ENCODE measurements around the gene EFL1. TPM values are rescaled to one million over a fixed set of nuclear protein-coding genes. Genes with fewer than 3 reads are reported as not detected.

EFL1 gene
- total RNA-seq, 5 donors from 2014 or later (not counting 1 experiment from before 2014, with no cell fraction given), result 16.5 to 22.0 (median 20.1) TPM

- H3K27me3 Mint-ChIP-seq, result no peaks in the 10 kb centered on the region
- H3K27ac Mint-ChIP-seq, result no peak overlapping the region
- Histone ChIP-seq H3K4me1 (ENCODE audit: control insufficient read depth in 1 of 2, extremely low read depth in 1 of 2, insufficient read depth in 2 of 2, low read length in 2 of 2) (no peaks in the 10 kb centered on the region), H3K4me3 (ENCODE audit: control insufficient read depth in 1 of 2, extremely low read depth in 1 of 2, low read length in 1 of 2) (no peak overlapping the region), H3K27me3 (replicated peaks in 1 of 2; ENCODE audit: control insufficient read depth in 2 of 2, extremely low read depth in 1 of 2, insufficient read depth in 2 of 2, low read length in 1 of 2) (no peaks in the 10 kb centered on the region), H3K27ac (ENCODE audit: low read length) (no peak overlapping the region), H3K36me3 (ENCODE audit: control insufficient read depth in 2 of 2, extremely low read depth in 1 of 2, insufficient read depth in 1 of 2, low read length in 1 of 2) (no peaks in the 10 kb centered on the region), H3K9me3 (no peaks in the 10 kb centered on the region)
- H3K36me3 Mint-ChIP-seq, result peaks cover 9% of the 10 kb centered on the region
- WGBS (ENCODE audit: insufficient coverage), result no CpG with 5 or more reads among the region's 2 CpGs
- H3K4me3 Mint-ChIP-seq, result no peak overlapping the region
- peaks cover 0 to 2% (median 2%) of the 10 kb centered on the region in 3 donors for H3K4me1 Mint-ChIP-seq
- POLR2A ChIA-PET, result no interaction called here
- ATAC-seq (replicated peaks in 1 of 4), result no peak
- no peak for DNase-seq
- CTCF ChIA-PET, result interaction anchor here in 1 of 2 donors (0.7 to 1.0 kb wide), 2 partner anchors 37 to 44 kb away, joined by 3 read pairs; no protein-coding TSS in a partner anchor
- H3K9me3 Mint-ChIP-seq, result no peaks in the 10 kb centered on the region
These were observed 84.5 kb downstream of the EFL1 start for GRCh38 chr15:82178061-82178460.

GRCh38 chr15:82177291-82178010, 85.1 kb downstream of the EFL1 start:
- WGBS (ENCODE audit: insufficient coverage), result 96% methylated on average over 3 of the region's 3 CpGs
- no peaks in the 10 kb centered on the region for H3K9me3 Mint-ChIP-seq
- H3K27me3 ChIP-seq (replicated peaks in 1 of 2; ENCODE audit: control insufficient read depth in 2 of 2, extremely low read depth in 1 of 2, insufficient read depth in 2 of 2, low read length in 1 of 2), result no peaks in the 10 kb centered on the region
- no peaks in the 10 kb centered on the region for H3K27me3 Mint-ChIP-seq
- no peak overlapping the region for H3K4me3 Mint-ChIP-seq
- H3K9me3 ChIP-seq, result no peaks in the 10 kb centered on the region
- H3K27ac ChIP-seq (ENCODE audit: low read length), result no peak overlapping the region
- peaks cover 0 to 2% (median 2%) of the 10 kb centered on the region in 3 donors for H3K4me1 Mint-ChIP-seq
- H3K36me3 Mint-ChIP-seq, result peaks cover 9% of the 10 kb centered on the region
- DNase-seq (no peak), ATAC-seq (replicated peaks in 1 of 4) (no peak)
- no peaks in the 10 kb centered on the region for H3K4me1 ChIP-seq (ENCODE audit: control insufficient read depth in 1 of 2, extremely low read depth in 1 of 2, insufficient read depth in 2 of 2, low read length in 2 of 2)
- no peak overlapping the region for H3K27ac Mint-ChIP-seq
- POLR2A ChIA-PET, result interaction anchor here in 1 of 2 donors (0.6 kb wide), 1 partner anchor 217 kb away, joined by 5 read pairs; no protein-coding TSS in a partner anchor
- H3K36me3 ChIP-seq (ENCODE audit: control insufficient read depth in 2 of 2, extremely low read depth in 1 of 2, insufficient read depth in 1 of 2, low read length in 1 of 2), result no peaks in the 10 kb centered on the region
- H3K4me3 ChIP-seq (ENCODE audit: control insufficient read depth in 1 of 2, extremely low read depth in 1 of 2, low read length in 1 of 2), result no peak overlapping the region
- CTCF ChIA-PET, result interaction anchor here in 1 of 2 donors (1.0 kb wide), 1 partner anchor 44 kb away, joined by 3 read pairs; no protein-coding TSS in a partner anchor

- no peaks in the 10 kb centered on the region for H3K9me3 ChIP-seq
- CTCF ChIA-PET, result no interaction called here
- WGBS (ENCODE audit: insufficient coverage), result no CpG with 5 or more reads among the region's 2 CpGs
These were observed 86.0 kb downstream of the EFL1 start for GRCh38 chr15:82176542-82176941.

GRCh38 chr15:82174471-82175235, 87.9 kb downstream of the EFL1 start:
- H3K9me3 Mint-ChIP-seq, result no peaks in the 10 kb centered on the region
- ATAC-seq (replicated peaks in 1 of 4) (no peak), DNase-seq (no peak)
- peaks cover 12% of the 10 kb centered on the region for H3K36me3 Mint-ChIP-seq
- Histone ChIP-seq H3K9me3 (no peaks in the 10 kb centered on the region), H3K27me3 (replicated peaks in 1 of 2; ENCODE audit: control insufficient read depth in 2 of 2, extremely low read depth in 1 of 2, insufficient read depth in 2 of 2, low read length in 1 of 2) (no peaks in the 10 kb centered on the region), H3K4me1 (ENCODE audit: control insufficient read depth in 1 of 2, extremely low read depth in 1 of 2, insufficient read depth in 2 of 2, low read length in 2 of 2) (no peaks in the 10 kb centered on the region), H3K27ac (ENCODE audit: low read length) (no peak overlapping the region), H3K4me3 (ENCODE audit: control insufficient read depth in 1 of 2, extremely low read depth in 1 of 2, low read length in 1 of 2) (no peak overlapping the region), H3K36me3 (ENCODE audit: control insufficient read depth in 2 of 2, extremely low read depth in 1 of 2, insufficient read depth in 1 of 2, low read length in 1 of 2) (no peaks in the 10 kb centered on the region)
- CTCF ChIA-PET, result no interaction called here
- POLR2A ChIA-PET, result no interaction called here
- H3K27me3 Mint-ChIP-seq, result no peaks in the 10 kb centered on the region
- peaks cover 0 to 4% (median 2%) of the 10 kb centered on the region in 3 donors for H3K4me1 Mint-ChIP-seq
- H3K4me3 Mint-ChIP-seq, result no peak overlapping the region
- WGBS (ENCODE audit: insufficient coverage), result no CpG with 5 or more reads among the region's 5 CpGs
- no peak overlapping the region for H3K27ac Mint-ChIP-seq

More at GRCh38 chr15:82176542-82176941, 86.0 kb downstream of the EFL1 start:
- Mint-ChIP-seq H3K27ac (no peak overlapping the region), H3K4me1 (peaks cover 0 to 2% (median 2%) of the 10 kb centered on the region in 3 donors), H3K9me3 (no peaks in the 10 kb centered on the region), H3K27me3 (no peaks in the 10 kb centered on the region), H3K4me3 (no peak overlapping the region), H3K36me3 (peaks cover 9% of the 10 kb centered on the region)
- Histone ChIP-seq H3K4me3 (ENCODE audit: control insufficient read depth in 1 of 2, extremely low read depth in 1 of 2, low read length in 1 of 2) (no peak overlapping the region), H3K27ac (ENCODE audit: low read length) (no peak overlapping the region), H3K36me3 (ENCODE audit: control insufficient read depth in 2 of 2, extremely low read depth in 1 of 2, insufficient read depth in 1 of 2, low read length in 1 of 2) (no peaks in the 10 kb centered on the region), H3K4me1 (ENCODE audit: control insufficient read depth in 1 of 2, extremely low read depth in 1 of 2, insufficient read depth in 2 of 2, low read length in 2 of 2) (no peaks in the 10 kb centered on the region), H3K27me3 (replicated peaks in 1 of 2; ENCODE audit: control insufficient read depth in 2 of 2, extremely low read depth in 1 of 2, insufficient read depth in 2 of 2, low read length in 1 of 2) (no peaks in the 10 kb centered on the region)
- DNase-seq (no peak), ATAC-seq (replicated peaks in 1 of 4) (no peak)
- POLR2A ChIA-PET, result interaction anchor here in 1 of 2 donors (0.6 kb wide), 1 partner anchor 218 kb away, joined by 5 read pairs; no protein-coding TSS in a partner anchor

DNA sequence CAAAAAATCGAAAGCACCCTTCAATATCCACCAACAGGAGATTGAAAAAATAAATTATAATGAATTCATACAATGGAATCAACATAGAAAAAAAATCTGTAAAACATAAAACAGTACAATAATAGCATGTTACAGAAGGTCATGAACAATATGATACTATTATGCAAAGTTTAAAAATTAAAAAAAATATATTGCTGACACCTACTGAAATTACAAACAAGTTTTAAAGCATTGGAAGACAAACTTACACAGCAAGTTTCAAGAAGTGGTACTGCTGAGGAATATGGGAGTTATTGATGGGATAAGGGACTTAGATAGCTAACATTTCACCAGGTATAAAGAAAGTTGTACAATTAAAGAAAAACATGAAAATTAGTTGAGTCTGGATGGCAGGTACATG, 89.4 kb downstream of the EFL1 start:
- WGBS (ENCODE audit: insufficient coverage), result no CpG with 5 or more reads among the region's 1 CpG
- ATAC-seq (replicated peaks in 1 of 4), result no peak
- DNase-seq, result no peak
- no peaks in the 10 kb centered on the region for H3K27me3 Mint-ChIP-seq
- no peak overlapping the region for H3K27ac ChIP-seq (ENCODE audit: low read length)
- H3K9me3 ChIP-seq, result no peaks in the 10 kb centered on the region
- H3K4me1 ChIP-seq (ENCODE audit: control insufficient read depth in 1 of 2, extremely low read depth in 1 of 2, insufficient read depth in 2 of 2, low read length in 2 of 2), result no peaks in the 10 kb centered on the region
- H3K9me3 Mint-ChIP-seq, result no peaks in the 10 kb centered on the region
- ChIA-PET CTCF (no interaction called here), POLR2A (no interaction called here)
- no peak overlapping the region for H3K4me3 Mint-ChIP-seq
- H3K36me3 ChIP-seq (ENCODE audit: control insufficient read depth in 2 of 2, extremely low read depth in 1 of 2, insufficient read depth in 1 of 2, low read length in 1 of 2), result peaks cover 0 to 2% of the 10 kb centered on the region in 2 donors
- H3K4me1 Mint-ChIP-seq, result peaks cover 0 to 2% (median 2%) of the 10 kb centered on the region in 3 donors
- no peak overlapping the region for H3K4me3 ChIP-seq (ENCODE audit: control insufficient read depth in 1 of 2, extremely low read depth in 1 of 2, low read length in 1 of 2)
- H3K36me3 Mint-ChIP-seq, result peaks cover 14% of the 10 kb centered on the region
- no peaks in the 10 kb centered on the region for H3K27me3 ChIP-seq (replicated peaks in 1 of 2; ENCODE audit: control insufficient read depth in 2 of 2, extremely low read depth in 1 of 2, insufficient read depth in 2 of 2, low read length in 1 of 2)
- H3K27ac Mint-ChIP-seq, result no peak overlapping the region

GRCh38 chr15:82172506-82172905, 90.0 kb downstream of the EFL1 start:
- Histone ChIP-seq H3K4me1 (ENCODE audit: control insufficient read depth in 1 of 2, extremely low read depth in 1 of 2, insufficient read depth in 2 of 2, low read length in 2 of 2) (no peaks in the 10 kb centered on the region), H3K36me3 (ENCODE audit: control insufficient read depth in 2 of 2, extremely low read depth in 1 of 2, insufficient read depth in 1 of 2, low read length in 1 of 2) (peaks cover 0 to 2% of the 10 kb centered on the region in 2 donors), H3K27ac (ENCODE audit: low read length) (no peak overlapping the region), H3K9me3 (no peaks in the 10 kb centered on the region), H3K27me3 (replicated peaks in 1 of 2; ENCODE audit: control insufficient read depth in 2 of 2, extremely low read depth in 1 of 2, insufficient read depth in 2 of 2, low read length in 1 of 2) (no peaks in the 10 kb centered on the region), H3K4me3 (ENCODE audit: control insufficient read depth in 1 of 2, extremely low read depth in 1 of 2, low read length in 1 of 2) (no peak overlapping the region)
- no peak overlapping the region for H3K27ac Mint-ChIP-seq
- H3K9me3 Mint-ChIP-seq, result no peaks in the 10 kb centered on the region
- H3K27me3 Mint-ChIP-seq, result no peaks in the 10 kb centered on the region
- ATAC-seq (replicated peaks in 1 of 4) (no peak), DNase-seq (no peak)
- 90% methylated on average over 2 of the region's 4 CpGs for WGBS (ENCODE audit: insufficient coverage)
- ChIA-PET POLR2A (no interaction called here), CTCF (no interaction called here)
- no peak overlapping the region for H3K4me3 Mint-ChIP-seq
- peaks cover 0 to 2% (median 2%) of the 10 kb centered on the region in 3 donors for H3K4me1 Mint-ChIP-seq
- peaks cover 14% of the 10 kb centered on the region for H3K36me3 Mint-ChIP-seq
